Astrocyte of the spinal cord (primary cell): ENCODE measurements around the gene SECTM1.

Source experiments
- DNase-seq: peaks from one replicate; pipeline ENCODE4 v3.0.0; 2011; ENCODE audit warnings: low read depth, low spot score
- H3K4me3 ChIP-seq: 2 replicates; pipeline ENCODE4 v1.5.1; 2011; ENCODE audit warnings: low read depth, mild to moderate bottlenecking, low read length, moderate library complexity
- CTCF ChIP-seq: IDR thresholded peaks from 2 replicates; pipeline ENCODE4 v1.5.1; 2012; ENCODE audit warnings: low read depth, mild to moderate bottlenecking, low read length, inconsistent platforms
- in situ Hi-C: cut with HindIII; loops from 2 replicates; pipeline ENCODE4 v1.10.0; 2017; ENCODE audit warnings: low sequenced_read_pairs

SECTM1 gene

GRCh38 chr17:82344175-82344907 lies 10.8 kb upstream of the SECTM1 start:
- no peak for TF ChIP-seq CTCF
- DNase-seq, result no peak
- in situ Hi-C loops, result loop anchor here (10.0 kb wide), 1 partner anchor 70 kb away; the partner anchor contains the start of genes HEXD and OGFOD3
- no peak overlapping the region for H3K4me3 ChIP-seq

- H3K4me3 ChIP-seq, result no peak overlapping the region
- in situ Hi-C loops, result loop anchor here (10.0 kb wide), 1 partner anchor 71 kb away; the partner anchor contains the start of genes HEXD and OGFOD3
- TF ChIP-seq CTCF, result no peak
- DNase-seq, result no peak
These were observed 10.0 kb upstream of the SECTM1 start for GRCh38 chr17:82343560-82343959.

DNA sequence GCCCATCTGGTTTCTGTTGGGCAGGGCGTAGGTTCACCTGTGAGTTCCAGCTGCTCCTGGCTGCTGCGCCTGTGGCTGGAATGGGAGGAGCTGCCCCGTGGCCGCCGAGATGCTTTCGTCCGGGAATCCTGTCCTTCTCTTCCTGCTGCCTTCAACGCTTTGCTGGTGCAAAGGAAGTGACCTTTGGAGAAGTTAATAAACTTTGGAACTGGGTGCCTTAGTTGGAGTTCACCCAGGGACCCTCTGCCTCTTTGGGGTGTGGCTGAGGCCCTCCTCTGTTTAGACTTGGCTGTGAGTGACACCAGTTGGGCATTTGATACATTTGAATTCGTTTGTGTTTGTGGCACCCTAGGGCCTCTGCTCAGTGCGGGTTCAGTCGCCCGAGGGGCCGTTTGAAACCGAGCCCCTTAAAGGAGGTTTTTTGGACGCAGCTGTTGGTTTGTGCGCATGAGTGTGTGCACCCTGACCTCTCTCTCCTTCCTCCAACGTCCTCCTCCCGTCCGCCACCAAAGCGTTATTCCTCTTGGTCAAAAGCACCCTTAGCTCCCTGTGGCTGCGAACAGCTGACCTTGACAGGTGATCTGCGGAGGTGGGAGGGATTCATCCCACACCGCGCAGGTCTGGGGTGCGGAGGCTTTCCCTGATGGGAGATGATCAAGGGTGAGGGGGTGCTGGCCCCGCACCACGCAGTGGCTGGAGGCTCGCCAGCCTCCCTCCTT lies 9.0 kb upstream of the SECTM1 start:
- no peak overlapping the region for H3K4me3 ChIP-seq
- in situ Hi-C loops, result loop anchor here (10.0 kb wide), 1 partner anchor 72 kb away; the partner anchor contains the start of genes HEXD and OGFOD3
- DNase-seq, result no peak
- TF ChIP-seq CTCF, result no peak

GRCh38 chr17:82339634-82340580 lies 6.3 kb upstream of the SECTM1 start:
- TF ChIP-seq CTCF, result no peak
- peak overlapping the region; percentile 17 for H3K4me3 ChIP-seq

DNA sequence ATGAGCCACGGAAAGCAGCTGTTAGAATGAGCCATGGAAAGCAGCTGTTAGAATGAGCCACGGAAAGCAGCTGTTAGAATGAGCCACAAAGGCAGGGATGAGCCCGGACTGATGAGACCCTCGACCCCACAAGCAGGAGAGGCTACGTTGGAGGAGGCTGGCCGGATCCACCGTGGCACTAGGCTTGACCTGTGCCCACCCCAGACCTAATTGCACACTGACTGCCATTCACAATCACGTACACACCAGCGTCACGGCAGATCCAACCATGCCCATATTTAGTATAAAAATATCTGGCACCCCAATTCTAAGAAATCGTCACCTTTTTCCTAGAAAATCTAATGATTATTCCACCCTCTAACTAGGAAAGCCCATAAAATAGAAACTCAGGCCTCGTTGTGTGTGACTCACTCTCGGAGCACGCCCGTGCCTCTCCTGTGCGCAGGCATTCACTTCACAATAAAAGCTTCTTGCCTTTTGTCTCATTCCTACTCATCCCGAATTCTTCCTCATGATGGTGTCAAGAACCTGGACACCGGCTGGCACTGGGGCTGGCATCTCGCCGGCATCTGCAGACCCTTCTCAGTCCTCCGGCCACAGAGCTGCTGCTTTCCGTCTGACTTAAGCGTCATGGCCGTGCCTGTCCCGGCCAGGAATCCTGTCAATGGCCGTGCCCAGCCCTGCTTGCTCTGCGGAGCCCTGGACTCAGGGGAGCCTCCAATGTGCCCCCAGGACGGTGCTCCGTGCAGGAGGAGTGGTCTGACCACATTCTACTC lies 5.5 kb upstream of the SECTM1 start:
- H3K4me3 ChIP-seq, result peak overlapping the region; percentile 17
- TF ChIP-seq CTCF, result no peak
- peak; percentile 72 for DNase-seq
- in situ Hi-C loops, result no loop called here

More at GRCh38 chr17:82339634-82340580, 6.3 kb upstream of the SECTM1 start:
- DNase-seq, result no peak
- in situ Hi-C loops, result loop anchor here (10.0 kb wide), 1 partner anchor 75 kb away; the partner anchor contains the start of genes HEXD and OGFOD3
